ENCODE results near the gene STK24. TPM values are rescaled to one million over a fixed set of nuclear protein-coding genes. Genes with fewer than 3 reads are reported as not detected.

The STK24 gene
- total and polyA plus RNA-seq, 2 of the 8 experiments (the other 6 are each of a cell fraction or from before 2014, with no cell fraction given) = 62.8 to 143 TPM

DNA sequence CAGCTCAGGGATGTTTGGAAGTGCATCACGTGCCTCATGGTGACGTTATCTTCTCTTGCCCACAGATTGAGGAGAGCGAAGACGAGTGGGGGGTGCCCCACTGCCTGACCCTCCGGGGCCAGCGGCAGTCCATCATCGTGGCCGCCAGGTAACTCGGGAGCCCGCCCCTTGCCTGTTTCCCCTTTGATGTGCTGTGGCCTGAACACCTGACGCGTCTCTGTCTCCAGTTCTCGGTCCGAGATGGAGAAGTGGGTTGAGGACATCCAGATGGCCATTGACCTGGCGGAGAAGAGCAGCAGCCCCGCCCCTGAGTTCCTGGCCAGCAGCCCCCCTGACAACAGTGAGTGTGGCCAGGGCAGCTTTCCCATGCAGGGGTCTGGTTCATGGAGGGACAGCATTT lies 137.0 kb downstream of the STK24 start (continued):
- TF ChIP-seq, protein P1, sequence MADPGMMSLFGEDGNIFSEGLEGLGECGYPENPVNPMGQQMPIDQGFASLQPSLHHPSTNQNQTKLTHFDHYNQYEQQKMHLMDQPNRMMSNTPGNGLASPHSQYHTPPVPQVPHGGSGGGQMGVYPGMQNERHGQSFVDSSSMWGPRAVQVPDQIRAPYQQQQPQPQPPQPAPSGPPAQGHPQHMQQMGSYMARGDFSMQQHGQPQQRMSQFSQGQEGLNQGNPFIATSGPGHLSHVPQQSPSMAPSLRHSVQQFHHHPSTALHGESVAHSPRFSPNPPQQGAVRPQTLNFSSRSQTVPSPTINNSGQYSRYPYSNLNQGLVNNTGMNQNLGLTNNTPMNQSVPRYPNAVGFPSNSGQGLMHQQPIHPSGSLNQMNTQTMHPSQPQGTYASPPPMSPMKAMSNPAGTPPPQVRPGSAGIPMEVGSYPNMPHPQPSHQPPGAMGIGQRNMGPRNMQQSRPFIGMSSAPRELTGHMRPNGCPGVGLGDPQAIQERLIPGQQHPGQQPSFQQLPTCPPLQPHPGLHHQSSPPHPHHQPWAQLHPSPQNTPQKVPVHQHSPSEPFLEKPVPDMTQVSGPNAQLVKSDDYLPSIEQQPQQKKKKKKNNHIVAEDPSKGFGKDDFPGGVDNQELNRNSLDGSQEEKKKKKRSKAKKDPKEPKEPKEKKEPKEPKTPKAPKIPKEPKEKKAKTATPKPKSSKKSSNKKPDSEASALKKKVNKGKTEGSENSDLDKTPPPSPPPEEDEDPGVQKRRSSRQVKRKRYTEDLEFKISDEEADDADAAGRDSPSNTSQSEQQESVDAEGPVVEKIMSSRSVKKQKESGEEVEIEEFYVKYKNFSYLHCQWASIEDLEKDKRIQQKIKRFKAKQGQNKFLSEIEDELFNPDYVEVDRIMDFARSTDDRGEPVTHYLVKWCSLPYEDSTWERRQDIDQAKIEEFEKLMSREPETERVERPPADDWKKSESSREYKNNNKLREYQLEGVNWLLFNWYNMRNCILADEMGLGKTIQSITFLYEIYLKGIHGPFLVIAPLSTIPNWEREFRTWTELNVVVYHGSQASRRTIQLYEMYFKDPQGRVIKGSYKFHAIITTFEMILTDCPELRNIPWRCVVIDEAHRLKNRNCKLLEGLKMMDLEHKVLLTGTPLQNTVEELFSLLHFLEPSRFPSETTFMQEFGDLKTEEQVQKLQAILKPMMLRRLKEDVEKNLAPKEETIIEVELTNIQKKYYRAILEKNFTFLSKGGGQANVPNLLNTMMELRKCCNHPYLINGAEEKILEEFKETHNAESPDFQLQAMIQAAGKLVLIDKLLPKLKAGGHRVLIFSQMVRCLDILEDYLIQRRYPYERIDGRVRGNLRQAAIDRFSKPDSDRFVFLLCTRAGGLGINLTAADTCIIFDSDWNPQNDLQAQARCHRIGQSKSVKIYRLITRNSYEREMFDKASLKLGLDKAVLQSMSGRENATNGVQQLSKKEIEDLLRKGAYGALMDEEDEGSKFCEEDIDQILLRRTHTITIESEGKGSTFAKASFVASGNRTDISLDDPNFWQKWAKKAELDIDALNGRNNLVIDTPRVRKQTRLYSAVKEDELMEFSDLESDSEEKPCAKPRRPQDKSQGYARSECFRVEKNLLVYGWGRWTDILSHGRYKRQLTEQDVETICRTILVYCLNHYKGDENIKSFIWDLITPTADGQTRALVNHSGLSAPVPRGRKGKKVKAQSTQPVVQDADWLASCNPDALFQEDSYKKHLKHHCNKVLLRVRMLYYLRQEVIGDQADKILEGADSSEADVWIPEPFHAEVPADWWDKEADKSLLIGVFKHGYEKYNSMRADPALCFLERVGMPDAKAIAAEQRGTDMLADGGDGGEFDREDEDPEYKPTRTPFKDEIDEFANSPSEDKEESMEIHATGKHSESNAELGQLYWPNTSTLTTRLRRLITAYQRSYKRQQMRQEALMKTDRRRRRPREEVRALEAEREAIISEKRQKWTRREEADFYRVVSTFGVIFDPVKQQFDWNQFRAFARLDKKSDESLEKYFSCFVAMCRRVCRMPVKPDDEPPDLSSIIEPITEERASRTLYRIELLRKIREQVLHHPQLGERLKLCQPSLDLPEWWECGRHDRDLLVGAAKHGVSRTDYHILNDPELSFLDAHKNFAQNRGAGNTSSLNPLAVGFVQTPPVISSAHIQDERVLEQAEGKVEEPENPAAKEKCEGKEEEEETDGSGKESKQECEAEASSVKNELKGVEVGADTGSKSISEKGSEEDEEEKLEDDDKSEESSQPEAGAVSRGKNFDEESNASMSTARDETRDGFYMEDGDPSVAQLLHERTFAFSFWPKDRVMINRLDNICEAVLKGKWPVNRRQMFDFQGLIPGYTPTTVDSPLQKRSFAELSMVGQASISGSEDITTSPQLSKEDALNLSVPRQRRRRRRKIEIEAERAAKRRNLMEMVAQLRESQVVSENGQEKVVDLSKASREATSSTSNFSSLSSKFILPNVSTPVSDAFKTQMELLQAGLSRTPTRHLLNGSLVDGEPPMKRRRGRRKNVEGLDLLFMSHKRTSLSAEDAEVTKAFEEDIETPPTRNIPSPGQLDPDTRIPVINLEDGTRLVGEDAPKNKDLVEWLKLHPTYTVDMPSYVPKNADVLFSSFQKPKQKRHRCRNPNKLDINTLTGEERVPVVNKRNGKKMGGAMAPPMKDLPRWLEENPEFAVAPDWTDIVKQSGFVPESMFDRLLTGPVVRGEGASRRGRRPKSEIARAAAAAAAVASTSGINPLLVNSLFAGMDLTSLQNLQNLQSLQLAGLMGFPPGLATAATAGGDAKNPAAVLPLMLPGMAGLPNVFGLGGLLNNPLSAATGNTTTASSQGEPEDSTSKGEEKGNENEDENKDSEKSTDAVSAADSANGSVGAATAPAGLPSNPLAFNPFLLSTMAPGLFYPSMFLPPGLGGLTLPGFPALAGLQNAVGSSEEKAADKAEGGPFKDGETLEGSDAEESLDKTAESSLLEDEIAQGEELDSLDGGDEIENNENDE (IDR thresholded peaks at IDR 0.05; ENCODE audit: insufficient replicate concordance, low read length) = no peak
- TF ChIP-seq NRF1 (IDR thresholded peaks at IDR 0.05; ENCODE audit: low read depth, low read length) (no peak), POLR2AphosphoS5 (IDR thresholded peaks at IDR 0.05; ENCODE audit: low read depth, low read length) (no peak), KDM4A (IDR thresholded peaks at IDR 0.05; ENCODE audit: low read depth, low read length, severe bottlenecking) (no peak), CBX5 (IDR thresholded peaks at IDR 0.05; ENCODE audit: low read depth, low read length) (no peak), POU5F1 (IDR thresholded peaks at IDR 0.05; ENCODE audit: low read depth, low read length) (no peak)
